ENCODE measurements around the gene MAGI2.

Gene MAGI2

GRCh38 chr7:78842068-78842467, 611.4 kb downstream of the MAGI2 start:
- in situ Hi-C loops (cut with HindIII; ENCODE audit: low sequenced_read_pairs) = no loop called here

- in situ Hi-C loops (cut with HindIII; ENCODE audit: low sequenced_read_pairs) = no loop called here
These were observed 617.6 kb downstream of the MAGI2 start for GRCh38 chr7:78835897-78836296.

GRCh38 chr7:78828317-78828716, 625.1 kb downstream of the MAGI2 start:
- in situ Hi-C loops (cut with HindIII; ENCODE audit: low sequenced_read_pairs) = no loop called here

GRCh38 chr7:78803501-78804127, 649.9 kb downstream of the MAGI2 start:
- in situ Hi-C loops (cut with HindIII; ENCODE audit: low sequenced_read_pairs) = no loop called here

- in situ Hi-C loops (cut with HindIII; ENCODE audit: low sequenced_read_pairs) = no loop called here
These were observed 659.4 kb downstream of the MAGI2 start for GRCh38 chr7:78794101-78794500.

- in situ Hi-C loops (cut with HindIII; ENCODE audit: low sequenced_read_pairs) = no loop called here
These were observed 660.8 kb downstream of the MAGI2 start for GRCh38 chr7:78792624-78793023.

- in situ Hi-C loops (cut with HindIII; ENCODE audit: low sequenced_read_pairs) = no loop called here
These were observed 661.5 kb downstream of the MAGI2 start for GRCh38 chr7:78792006-78792405.

GRCh38 chr7:78788464-78788863, 665.0 kb downstream of the MAGI2 start:
- in situ Hi-C loops (cut with HindIII; ENCODE audit: low sequenced_read_pairs) = no loop called here

- in situ Hi-C loops (cut with HindIII; ENCODE audit: low sequenced_read_pairs) = no loop called here
These were observed 665.6 kb downstream of the MAGI2 start for GRCh38 chr7:78787854-78788253.

- in situ Hi-C loops (cut with HindIII; ENCODE audit: low sequenced_read_pairs) = no loop called here
These were observed 667.4 kb downstream of the MAGI2 start for GRCh38 chr7:78786055-78786454.

GRCh38 chr7:78783179-78783962, 670.1 kb downstream of the MAGI2 start:
- in situ Hi-C loops (cut with HindIII; ENCODE audit: low sequenced_read_pairs) = no loop called here

- in situ Hi-C loops (cut with HindIII; ENCODE audit: low sequenced_read_pairs) = no loop called here
These were observed 672.9 kb downstream of the MAGI2 start for GRCh38 chr7:78780560-78780959.

- in situ Hi-C loops (cut with HindIII; ENCODE audit: low sequenced_read_pairs) = no loop called here
These were observed 673.7 kb downstream of the MAGI2 start for GRCh38 chr7:78779788-78780187.

GRCh38 chr7:78777829-78778228, 675.6 kb downstream of the MAGI2 start:
- in situ Hi-C loops (cut with HindIII; ENCODE audit: low sequenced_read_pairs) = no loop called here

GRCh38 chr7:78770422-78771410, 682.8 kb downstream of the MAGI2 start:
- in situ Hi-C loops (cut with HindIII; ENCODE audit: low sequenced_read_pairs) = no loop called here

- in situ Hi-C loops (cut with HindIII; ENCODE audit: low sequenced_read_pairs) = no loop called here
These were observed 683.9 kb downstream of the MAGI2 start for GRCh38 chr7:78769481-78770101.

GRCh38 chr7:78768859-78769258, 684.6 kb downstream of the MAGI2 start:
- in situ Hi-C loops (cut with HindIII; ENCODE audit: low sequenced_read_pairs) = no loop called here

- in situ Hi-C loops (cut with HindIII; ENCODE audit: low sequenced_read_pairs) = no loop called here
These were observed 687.3 kb downstream of the MAGI2 start for GRCh38 chr7:78765943-78766729.

GRCh38 chr7:78764571-78764970, 688.9 kb downstream of the MAGI2 start:
- in situ Hi-C loops (cut with HindIII; ENCODE audit: low sequenced_read_pairs) = no loop called here

- in situ Hi-C loops (cut with HindIII; ENCODE audit: low sequenced_read_pairs) = no loop called here
These were observed 690.8 kb downstream of the MAGI2 start for GRCh38 chr7:78762625-78763024.
